HG03457 (cell line): Measurements from ENCODE around the gene IRF2.

Source experiments
- ATAC-seq: cut with Tn5 transposase; IDR thresholded peaks from one replicate; pipeline ENCODE4 v1.9.1; 2021; ENCODE audit warnings: moderate number of reproducible peaks; ENCODE audit not compliant: unreplicated experiment

Gene IRF2

DNA sequence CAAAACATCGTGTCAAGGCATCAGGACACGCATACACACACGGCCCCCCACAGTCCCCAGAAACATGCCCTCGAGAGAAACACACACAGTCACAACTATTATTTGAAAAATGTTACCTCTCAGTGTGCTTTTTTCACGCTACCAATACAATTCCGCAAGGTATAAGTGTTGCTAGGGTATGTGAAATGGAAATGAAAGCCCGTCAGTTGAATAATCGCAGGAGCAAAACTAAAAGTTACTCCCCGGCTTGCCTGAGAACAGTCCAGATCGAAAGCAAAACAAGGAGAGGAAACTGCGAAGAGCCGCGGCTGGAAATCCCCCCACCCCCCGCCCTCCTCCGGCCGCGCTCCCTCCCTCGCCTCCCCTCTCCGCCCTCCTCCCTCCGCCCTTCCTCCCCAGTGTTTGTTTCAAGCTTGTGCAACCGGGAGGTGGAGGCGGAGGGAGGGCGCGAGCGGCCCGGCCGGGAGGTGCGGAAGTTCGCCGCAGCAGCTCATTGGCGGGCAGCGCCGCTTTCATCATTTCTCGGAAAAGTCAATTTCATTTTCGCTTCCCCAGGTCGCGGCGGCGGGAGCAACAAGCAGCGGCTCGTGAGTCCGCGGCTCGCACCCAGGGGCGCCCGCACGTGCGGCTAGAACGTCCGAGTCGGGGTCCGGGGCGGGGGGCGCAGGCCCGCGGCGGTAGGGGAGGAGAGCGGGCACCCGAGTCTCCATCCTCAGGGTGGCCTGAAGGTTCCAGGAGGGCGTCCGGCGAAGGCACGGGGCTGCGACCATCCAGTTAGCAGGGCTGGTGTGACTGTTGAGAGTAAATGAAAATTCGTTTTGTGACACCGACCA is at the start of gene IRF2:
IRF2 (minus strand) TSS at position 288 of the 833 bp plus-strand sequence. CDS start 45,486 bp downstream, outside the sequence.
- peak; percentile 49 for ATAC-seq

DNA sequence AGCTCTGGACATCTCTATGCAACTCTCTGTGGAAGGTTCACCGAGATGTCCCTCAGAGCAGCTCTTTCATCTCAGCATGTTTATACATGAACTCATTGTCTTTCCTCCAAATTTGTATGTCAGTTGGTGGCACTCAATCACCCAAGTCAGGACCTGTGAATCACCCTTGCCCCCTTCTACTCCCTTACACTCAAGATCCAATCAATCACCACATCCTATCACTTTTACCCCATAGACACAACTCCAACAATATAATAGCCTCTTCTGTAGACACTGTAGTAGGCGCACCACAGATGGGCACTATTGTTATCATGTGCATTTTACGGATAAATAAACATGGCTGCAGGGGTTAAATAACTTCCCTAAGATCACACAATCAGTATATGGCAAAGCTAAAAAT is 41.3 kb upstream of the IRF2 start:
- ATAC-seq: no peak

DNA sequence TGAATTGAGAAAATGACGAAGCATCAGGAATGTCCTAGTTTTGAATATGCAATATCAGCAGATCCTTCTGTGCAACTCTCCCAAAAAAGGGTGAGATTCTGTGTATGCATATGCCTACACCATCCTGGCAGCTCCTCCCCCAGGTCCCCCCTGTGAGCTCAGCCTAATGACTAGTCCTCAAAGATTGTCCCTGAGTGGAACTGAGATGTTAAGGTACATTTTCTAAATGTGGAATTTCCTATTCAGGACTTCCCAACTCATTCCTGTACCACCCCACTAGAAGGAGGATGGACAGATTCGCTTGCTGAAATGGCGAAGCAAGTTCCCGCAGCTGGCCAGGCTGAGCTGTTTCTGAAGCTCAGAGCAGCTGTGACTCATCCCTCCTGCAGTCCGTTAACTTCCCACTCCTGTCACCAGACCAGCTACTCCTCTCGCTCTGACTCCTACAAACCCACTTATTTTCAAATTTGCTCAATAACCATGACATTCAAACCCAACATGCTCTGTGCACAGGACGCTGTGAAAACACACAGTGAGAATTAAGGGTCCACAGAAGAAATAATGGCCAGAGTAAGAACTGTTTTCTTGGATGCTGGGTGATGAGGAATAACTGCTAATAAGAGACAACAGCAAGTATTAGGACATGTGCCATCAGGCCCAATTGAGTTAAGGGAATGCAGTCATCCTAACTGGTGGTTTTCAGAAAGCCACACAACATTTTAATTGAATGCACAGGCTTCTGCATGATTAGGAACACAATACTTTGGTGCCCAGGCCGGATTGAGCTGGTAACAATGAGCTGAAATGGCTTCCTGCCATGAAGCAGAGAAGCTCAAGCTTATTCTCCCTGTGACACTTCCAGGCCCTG is 40.0 kb upstream of the IRF2 start:
- peak; percentile 97 for ATAC-seq

DNA sequence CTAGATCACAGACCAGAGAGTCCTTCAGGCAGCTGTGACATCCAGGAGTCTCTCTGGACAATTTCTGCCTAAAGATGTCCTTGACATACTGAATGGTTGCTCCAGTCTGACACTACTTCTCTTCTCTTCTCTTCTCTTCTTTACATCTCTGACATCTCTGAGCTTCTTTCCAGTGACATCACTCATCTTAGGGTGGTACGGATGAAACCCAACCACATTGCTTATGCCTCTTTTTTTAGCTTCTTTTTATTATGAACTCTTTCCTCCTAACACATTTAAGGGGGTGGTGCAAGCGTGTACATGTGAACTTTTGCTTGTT is 39.4 kb upstream of the IRF2 start:
- no peak for ATAC-seq

DNA sequence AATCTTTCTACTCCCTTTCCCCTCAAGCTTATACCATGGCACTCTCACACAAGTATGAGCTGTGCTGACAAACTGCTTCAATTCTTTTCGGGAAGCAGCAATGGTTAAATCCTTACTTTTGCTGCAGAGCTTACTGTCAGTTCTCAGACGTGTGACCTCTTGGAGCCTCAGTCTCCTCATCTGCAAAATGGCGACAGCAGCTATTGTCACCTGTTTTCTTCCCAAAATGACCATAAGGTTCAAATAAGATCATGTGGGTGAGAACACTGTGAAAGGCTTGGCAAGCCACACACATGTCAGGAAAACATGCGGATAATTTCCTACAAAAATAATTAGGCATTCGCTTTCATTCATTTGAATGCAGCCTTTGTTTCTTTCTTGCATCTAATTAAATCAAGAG is 36.8 kb upstream of the IRF2 start:
- ATAC-seq: no peak

DNA sequence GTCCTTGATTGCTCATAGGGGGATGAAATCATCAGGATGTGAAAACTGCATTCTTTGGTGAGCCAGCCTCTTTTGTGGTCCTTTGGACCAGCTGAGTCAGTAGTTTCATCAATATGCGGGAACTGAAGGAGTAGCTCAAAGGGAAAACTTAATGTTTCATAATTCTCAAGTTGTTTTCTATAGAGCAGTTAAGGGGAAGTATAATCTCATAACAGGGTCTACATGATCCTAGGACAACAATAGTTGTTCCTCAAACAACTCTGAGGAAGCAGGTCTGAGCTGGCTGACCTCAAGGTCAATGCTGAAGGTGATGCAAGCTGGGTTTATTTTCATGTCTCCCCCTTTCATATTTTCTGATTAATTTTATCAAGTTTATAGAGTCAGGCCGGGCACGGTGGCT is 36.1 kb upstream of the IRF2 start:
- no peak for ATAC-seq

DNA sequence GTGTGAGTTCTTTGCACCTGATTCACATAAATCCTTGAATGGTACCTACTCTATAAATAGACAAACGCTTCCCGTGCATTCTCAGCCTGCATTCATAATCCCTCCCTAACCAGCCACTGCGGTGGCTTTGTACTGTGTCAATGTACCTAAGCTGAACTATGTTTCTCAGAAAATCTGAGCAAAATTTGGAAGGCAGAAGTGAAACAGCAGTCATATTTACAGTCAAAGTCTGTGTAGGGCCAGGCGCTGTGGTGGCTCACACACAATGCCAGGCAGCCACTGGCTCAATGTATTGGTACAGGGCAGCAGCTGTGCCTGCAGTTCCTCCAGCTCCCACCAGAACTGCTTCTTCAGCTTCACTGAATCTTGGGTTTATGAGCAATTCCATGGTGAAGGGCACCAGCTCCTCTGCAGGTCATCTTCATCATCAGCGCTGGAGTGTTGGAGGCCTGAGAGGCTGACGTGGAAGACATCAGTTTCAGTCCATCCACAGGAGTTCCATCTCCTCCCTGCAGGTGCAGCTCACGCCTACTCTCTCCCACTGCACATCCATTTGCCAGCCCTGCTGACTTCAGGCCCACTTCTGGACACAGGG is 32.3 kb upstream of the IRF2 start:
- peak; percentile 98 for ATAC-seq

DNA sequence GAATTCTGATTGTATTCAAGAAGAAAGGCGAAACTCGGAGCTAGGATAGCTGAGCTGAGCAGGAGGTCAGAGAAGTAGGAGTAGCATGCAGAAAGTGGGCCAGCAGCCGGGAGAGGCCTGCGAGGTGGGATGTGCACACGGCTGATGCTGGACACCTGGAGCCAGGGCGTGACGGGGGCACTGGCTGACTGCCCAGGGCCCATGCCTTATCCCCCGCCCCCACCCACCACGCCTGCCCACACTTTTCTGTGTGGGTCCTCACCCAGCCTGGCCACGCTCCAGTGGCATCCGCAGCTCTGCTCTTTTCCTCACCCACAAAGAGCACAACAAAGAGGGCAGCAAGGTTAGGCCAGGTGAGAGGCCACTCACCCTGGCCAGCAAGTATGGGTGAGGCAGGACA is 30.0 kb upstream of the IRF2 start:
- no peak for ATAC-seq

DNA sequence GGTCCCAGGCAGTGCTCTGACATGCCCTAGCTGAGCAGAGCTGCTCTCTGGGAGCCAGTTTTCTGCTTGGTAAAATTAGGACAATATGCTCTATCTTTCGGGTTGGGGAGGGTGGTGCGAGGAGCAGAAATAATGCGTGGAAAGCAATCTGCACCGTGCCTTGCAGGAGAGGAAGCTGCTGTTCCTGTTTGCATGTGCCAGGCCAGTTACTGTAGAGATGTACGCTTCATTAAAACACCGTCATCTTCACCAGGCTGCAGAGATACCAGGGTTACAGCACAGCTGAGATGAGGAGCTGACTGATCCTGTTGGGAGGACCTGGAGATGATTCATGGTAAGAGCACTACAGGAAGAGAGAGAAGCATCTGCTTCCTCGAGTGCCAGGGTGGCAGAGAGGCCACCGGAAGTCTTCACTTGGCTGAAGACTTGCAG is 29.5 kb upstream of the IRF2 start:
- no peak for ATAC-seq

DNA sequence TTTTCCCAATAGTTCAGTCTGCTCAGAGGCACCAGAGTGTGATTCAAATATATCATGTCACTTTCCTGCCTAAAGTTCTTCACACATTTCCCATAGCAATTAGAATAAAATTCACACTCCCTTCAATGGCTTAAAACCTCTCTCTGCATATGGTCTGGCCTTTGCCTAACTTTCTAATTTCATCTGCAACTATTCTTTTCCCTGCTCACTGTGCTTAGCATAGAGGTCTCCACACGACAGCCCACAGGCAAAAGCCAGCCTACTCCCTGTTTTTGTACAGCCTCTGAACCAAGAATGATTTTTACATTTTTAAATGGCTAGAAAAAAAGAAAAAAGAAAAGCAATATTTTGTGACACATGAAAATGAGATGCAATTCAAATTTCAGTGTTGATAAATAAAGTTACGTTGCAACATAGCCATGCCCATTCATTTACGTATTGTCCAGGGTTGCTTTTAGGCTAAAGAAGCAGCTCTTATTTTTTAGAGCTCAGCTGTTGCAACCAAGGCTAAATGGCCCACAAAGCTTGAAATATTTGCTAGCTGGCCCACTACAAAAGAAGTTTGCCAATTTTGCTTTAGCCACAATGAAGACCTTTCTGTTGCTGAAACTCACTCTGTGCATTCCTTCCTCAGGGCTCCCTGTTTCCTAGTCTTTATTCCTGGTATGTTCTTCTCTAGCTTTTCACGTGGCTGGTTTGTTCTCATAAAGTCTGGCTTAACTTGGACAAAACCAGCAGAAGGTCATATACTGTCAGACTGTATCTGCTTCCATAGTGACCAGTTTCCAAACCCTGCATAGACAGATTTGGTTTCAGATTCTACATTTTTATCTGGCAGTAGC is 26.6 kb upstream of the IRF2 start:
- ATAC-seq: no peak

DNA sequence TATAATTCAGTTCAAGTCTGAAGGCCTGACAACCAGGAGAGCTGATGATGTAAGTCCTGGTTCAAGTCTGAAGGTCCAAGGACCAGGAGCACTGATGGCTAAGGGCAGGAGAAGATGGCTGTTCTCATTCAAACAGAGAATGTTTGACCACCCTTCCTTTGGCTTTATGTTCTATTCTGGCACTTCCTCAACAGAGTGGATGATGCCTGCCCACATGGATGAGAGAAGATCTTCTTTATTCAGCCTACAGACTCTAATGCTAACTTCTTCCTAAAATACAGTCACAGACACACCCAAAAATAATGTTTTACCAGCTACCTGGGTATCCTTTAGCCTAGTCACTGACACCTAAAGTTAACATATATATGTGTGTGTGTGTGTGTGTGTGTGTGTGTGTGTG is 25.6 kb upstream of the IRF2 start:
- no peak for ATAC-seq

DNA sequence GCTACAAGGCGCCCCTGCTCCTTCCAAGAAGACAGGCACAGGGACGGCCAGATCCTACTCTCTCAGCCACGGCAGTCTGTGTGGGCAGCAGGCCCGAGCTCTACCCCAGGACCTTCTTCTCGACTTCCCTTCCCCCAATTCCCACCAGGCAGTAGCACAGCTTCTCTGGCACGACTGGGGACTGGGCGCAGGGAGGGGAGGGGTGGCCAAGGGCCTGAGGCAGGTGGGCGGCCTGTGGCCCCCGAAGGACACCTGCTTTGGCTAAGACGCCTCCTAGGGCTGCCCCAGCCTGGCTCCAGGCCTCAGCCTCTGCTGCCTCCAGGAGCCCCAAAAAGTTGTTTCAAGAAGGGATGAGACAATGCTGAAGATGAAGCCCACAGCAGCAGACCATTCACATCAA is 24.2 kb upstream of the IRF2 start:
- ATAC-seq: no peak

DNA sequence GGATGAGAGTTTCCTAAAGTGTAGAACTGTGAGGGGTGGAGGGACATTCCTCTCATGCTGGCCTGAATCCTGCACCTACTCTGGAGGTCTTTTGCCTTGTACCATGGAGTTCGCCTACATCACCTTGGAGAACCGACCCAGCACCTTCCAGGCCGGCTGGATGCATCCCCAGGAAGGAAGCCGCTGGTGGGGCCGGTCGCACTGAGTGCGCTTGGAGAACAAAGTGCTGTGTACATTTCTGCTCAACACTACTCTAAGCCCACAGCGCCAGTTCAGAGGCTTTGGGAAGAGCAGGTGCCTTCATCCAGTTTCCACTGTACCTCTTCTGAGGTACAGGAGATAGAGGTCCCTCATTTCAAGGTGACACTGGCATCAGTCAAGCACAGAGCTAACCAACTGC is 15.4 kb upstream of the IRF2 start:
- no peak for ATAC-seq

DNA sequence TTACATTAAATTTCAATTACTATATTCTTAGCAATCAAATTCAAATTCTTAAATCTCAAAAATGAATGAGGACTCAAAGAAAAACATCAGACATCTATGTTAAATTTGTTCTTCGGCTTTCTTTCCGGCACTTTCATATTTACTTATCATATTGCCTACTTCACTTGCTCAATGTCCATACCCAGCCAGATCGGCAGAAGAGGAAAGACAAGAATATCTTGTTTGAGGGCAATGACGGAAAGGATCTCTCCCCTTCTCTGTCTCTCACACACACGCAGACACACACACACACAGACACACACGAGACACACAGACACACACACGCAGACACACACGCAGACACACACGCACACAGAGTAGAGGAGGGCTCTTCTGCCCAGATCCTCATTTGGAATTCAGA is 13.2 kb upstream of the IRF2 start:
- no peak for ATAC-seq

DNA sequence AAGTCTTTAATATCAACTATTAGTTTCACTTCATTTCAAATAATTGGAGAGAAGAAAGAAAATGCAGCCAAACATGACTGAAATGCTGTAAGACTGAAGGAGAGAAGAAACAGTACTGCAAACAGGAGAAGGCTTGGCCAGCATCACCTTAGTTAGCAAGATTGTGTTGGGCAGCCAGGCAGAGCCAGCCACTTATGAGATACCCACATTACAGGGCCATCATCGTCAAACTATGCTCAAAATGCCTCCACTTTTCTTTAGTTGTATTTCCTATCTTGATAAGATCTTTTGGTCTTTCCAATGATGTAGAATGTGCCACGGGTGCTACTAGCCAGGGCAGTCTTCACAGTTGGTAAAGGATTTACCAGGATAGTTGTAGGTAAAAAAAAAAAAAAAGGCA is 10.9 kb upstream of the IRF2 start:
- no peak for ATAC-seq

DNA sequence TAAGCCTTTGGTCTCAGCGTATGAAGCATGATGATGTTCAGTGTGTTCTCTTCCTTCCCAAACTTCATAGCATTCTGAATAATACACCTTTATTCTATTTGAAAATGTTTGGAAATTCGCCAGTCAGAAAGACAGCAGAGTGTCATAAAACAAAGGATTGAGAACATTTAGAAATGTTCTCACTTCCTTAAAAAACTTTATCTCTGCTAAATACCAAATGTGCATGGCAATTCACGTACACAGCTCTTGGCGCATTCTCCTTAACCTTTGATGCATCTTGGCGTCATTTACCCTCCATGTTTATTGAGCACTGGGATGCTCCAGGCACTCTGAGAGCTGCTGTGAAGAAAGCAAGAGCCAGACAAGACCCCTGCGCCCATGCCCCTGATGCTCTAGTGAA is 7.2 kb upstream of the IRF2 start:
- no peak for ATAC-seq

DNA sequence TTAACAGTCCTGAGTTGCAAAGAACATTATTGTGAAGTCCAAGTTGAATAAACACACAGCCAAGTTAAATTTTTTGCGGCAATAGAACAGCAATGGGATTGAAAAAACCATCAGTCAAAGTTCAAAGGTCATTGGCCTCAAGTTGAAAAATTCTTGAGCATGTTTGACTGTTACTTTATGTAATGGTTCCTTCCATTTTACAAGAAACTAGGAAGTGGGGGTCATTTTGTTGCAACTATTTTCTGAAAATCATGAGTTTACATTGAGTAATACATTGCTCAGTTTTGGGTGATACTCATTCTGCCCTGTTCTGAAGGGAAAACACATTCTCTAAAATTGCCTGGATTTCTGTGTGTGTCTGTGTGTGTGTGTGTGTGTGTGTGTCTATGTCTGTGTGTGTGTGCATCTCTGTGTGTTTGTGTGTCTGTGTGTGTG is 5.2 kb upstream of the IRF2 start:
- ATAC-seq: no peak

DNA sequence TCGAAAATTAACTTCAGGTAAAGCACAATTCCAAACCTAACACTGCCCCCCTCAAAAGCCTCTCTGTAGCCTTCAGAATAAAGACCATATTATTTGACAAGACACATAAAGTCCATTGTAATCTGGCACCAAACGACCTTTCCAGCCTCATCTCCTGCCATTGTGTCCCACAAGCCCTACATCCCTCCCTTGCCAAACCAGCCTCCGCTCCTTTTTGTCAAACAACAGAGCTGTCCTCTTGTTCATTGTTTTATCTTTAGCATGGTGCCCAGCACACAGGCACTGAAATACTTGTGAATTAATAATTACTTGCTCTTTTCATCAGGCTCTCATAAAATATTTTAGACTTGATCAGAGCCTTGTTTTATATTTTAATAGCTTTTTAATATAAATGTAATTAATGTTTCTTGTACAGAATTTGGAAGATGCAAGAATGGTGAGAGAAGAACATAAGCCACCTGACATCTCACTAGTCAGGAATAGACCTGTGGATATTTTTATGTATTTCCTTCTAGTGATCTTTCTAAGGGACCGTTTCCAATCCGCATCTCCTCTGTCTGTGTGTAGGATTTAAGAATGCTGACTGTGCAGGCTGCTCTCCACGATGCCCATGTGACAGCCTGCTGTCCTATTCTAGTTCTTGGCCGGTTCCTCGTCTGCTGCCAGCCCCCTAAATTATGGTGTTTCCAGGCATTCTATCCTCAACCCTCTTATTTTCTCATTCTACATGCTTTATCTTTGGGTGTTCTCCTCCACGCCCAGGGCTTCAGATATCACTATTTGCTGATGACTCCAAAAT is 3.0 kb upstream of the IRF2 start:
- ATAC-seq: no peak

DNA sequence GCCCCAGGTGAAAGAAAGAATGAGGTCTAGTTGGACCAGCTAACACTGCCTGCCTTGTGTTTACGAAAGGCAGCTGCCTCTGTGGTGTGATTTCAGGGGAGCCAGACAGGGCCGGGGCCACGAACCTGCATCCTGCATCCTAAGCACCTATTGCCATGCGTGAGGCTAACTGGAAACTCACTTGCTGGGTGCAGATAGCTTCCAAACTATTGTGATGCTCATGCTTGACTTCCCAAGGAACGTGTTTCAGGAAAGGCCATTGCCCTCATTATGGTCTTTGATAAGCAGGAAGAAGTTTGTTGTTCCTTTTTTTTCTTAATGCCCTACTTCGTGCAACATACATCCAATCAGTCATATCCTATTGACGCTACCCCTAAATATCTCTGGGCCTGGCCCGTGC is 2.3 kb upstream of the IRF2 start:
- no peak for ATAC-seq

DNA sequence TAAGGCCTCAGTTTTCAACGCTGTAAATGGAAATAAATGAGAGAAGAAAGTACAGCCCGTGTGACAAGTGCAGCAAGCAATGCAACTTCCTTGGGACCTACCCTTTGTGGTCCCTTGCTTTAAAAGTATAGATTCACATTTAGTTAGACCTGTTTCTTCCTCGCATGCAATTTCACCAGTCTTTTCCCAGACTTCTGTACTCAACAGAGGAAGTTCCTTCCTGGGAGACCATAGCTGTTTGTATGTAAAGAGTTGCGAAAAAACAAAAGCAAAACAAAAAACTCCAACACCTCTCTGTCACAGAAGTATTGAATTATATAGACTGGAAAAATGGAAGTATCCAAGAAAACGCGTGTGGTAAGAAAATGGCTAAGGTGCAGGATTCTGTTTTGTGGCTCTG is 1.1 kb upstream of the IRF2 start:
- ATAC-seq: no peak
